ENCODE results near the gene FAM219B.

- TF ChIP-seq POLR2A (IDR thresholded peaks at IDR 0.05; ENCODE audit: low read length) (no peak), GATA1 (IDR thresholded peaks at IDR 0.05; ENCODE audit: low read depth, low read length) (no peak)
Observed at GRCh38 chr15:74882528-74882927, 24.1 kb downstream of the FAM219B start.

All from erythroblast (primary cell).